Stimulated activated CD4-positive, alpha-beta T cell treated with anti-CD3 and anti-CD28 coated beads, Interleukin-2, amount 100 ng/mL, for 4 hours (primary cell): ENCODE measurements around the gene INSYN1.
"Not testable (repeated sequence)": the region's sequence is repeated elsewhere in the genome, so short reads cannot be mapped to it uniquely, and the experiment has no call there.

Experiments used
- DNase-seq: peaks from one replicate; pipeline ENCODE4 v3.0.0-alpha.2; 2020; ENCODE audit warnings: low read depth

Gene INSYN1

GRCh38 chr15:73753250-73754130 lies at the start of gene INSYN1:
TSS of gene INSYN1 (minus strand) at chr15:73753351. CDS start at chr15:73751130, 2,221 bp downstream.
- DNase-seq = no peak

GRCh38 chr15:73802431-73803041 lies 49.4 kb upstream of the INSYN1 start:
- DNase-seq = no peak

- no peak for DNase-seq
These were observed 47.7 kb upstream of the INSYN1 start for GRCh38 chr15:73800662-73801345.

GRCh38 chr15:73799466-73799865 lies 46.3 kb upstream of the INSYN1 start:
- no peak for DNase-seq

- no peak for DNase-seq
These were observed 44.4 kb upstream of the INSYN1 start for GRCh38 chr15:73797366-73798158.

GRCh38 chr15:73796331-73796831 lies 43.2 kb upstream of the INSYN1 start:
- DNase-seq = no peak

GRCh38 chr15:73794443-73795133 lies 41.4 kb upstream of the INSYN1 start:
- no peak for DNase-seq

- not testable (repeated sequence) for DNase-seq
These were observed 39.9 kb upstream of the INSYN1 start for GRCh38 chr15:73792899-73793541.

GRCh38 chr15:73792415-73792814 lies 39.3 kb upstream of the INSYN1 start:
- no peak for DNase-seq

- no peak for DNase-seq
These were observed 36.5 kb upstream of the INSYN1 start for GRCh38 chr15:73789521-73790240.

GRCh38 chr15:73787621-73788020 lies 34.5 kb upstream of the INSYN1 start:
- no peak for DNase-seq

GRCh38 chr15:73786538-73786937 lies 33.4 kb upstream of the INSYN1 start:
- DNase-seq = no peak

- DNase-seq = not testable (repeated sequence)
These were observed 32.3 kb upstream of the INSYN1 start for GRCh38 chr15:73785256-73786014.

GRCh38 chr15:73784291-73784690 lies 31.1 kb upstream of the INSYN1 start:
- DNase-seq = no peak

GRCh38 chr15:73782344-73782959 lies 29.3 kb upstream of the INSYN1 start:
- DNase-seq = no peak

- no peak for DNase-seq
These were observed 28.1 kb upstream of the INSYN1 start for GRCh38 chr15:73781038-73781925.

- no peak for DNase-seq
These were observed 26.8 kb upstream of the INSYN1 start for GRCh38 chr15:73779974-73780373.

GRCh38 chr15:73777741-73778140 lies 24.6 kb upstream of the INSYN1 start:
- no peak for DNase-seq
